NCI-H226 (cell line): ENCODE results near the gene TAF1C.

ENCODE experiments used
- DNase-seq: peaks from one replicate; pipeline ENCODE4 v3.0.0-alpha.2; 2015

Gene TAF1C

DNA sequence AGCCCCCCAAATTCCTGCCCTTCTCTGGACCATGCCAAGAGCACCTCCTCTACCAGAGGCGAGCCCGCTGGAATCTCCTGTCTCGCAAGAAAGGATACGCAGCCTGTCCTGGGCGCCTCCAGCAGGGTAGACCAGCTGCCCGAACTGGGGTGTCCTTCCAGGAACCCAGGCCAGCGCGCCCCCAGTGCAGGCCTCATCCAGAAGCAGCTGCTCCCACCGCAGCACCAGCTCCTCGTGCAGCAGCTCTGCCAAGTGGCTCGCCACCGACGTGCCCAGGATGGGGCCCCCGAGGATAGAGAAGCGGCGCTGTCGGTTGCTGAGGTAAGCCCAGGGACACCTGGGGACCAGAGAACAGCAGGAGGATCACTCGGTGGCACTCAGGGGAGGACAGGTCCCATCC, 4.8 kb downstream of the TAF1C start:
- DNase-seq = no peak

DNA sequence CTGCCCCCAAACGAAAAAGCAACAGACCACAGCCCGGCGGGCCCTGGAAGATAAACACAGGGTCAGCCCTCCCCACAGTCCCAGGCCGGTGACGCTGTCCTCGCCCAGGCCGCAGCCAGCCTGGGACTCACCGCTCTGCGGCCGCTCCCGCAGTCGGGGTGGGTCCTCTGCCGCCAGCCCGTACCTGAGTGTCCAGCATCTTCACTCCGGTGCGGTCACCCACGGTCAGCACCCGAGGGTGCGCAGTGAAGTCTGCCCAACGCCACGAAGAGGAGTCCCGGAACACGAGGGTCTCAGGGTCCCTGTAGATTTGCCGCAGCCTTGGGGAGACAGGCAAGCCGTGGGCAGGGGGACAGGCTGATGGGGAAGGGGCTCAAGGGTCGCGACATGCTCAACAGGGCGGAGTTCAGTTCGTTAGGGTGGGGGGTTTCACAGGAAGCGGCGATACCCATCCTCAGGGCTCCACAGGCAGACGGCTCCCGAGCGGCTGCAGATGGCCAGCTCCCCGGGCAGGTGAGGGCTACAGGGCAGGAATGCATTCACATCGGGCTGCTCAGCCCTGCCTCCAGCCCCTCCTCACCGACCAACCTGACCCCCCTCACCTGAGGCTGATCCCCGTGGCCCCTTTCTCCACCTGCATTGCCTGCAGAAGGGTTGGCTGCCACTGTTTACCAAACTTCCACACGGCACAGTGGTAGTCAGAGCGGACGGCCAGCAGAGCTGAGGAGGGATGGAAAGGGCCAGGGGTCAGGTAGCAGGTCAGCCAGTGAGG, 5.5 kb downstream of the TAF1C start:
- DNase-seq = no peak

GRCh38 chr16:84180519-84181140, 6.2 kb downstream of the TAF1C start:
- no peak for DNase-seq

DNA sequence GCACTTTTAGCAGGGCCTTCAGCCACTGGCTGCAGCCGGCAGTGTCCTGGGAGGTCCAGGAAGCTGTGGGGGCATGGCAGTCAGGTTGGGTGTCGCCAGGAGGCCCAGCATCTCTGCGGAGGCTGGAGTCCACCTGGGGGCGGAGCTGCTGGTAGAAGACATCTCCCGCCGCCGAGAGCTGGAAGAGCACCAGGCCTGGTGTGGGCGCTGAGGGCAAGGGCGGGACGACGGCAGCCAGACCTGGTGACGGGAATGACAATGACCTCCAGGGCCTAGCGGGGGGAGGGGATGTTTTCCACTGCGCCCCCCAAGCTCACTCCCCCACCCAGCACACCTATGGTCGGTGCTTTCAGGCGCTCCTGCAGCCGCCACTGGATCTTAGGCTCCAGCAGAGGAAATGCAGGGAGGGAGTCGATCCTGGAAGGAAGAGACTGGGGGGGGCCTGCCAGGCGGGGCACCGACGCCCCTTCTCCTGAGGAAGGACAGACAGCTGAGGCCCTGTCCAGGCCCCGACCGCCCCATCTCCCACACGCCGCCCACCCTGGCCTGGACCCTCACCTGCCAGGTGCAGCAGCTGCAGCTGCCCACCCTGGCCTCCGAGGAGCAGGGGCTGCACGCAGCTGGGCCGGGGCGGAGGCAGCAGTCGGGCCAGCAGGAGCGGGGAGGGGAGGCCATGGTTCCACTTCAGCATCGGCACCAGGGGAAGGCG, 7.1 kb downstream of the TAF1C start:
- no peak for DNase-seq

- no peak for DNase-seq
Observed at GRCh38 chr16:84178892-84179611, 7.8 kb downstream of the TAF1C start.

GRCh38 chr16:84178146-84178765, 8.6 kb downstream of the TAF1C start:
- no peak for DNase-seq

GRCh38 chr16:84177741-84178073, 9.2 kb downstream of the TAF1C start:
- DNase-seq = peak; percentile 39

- DNase-seq = no peak
Observed at GRCh38 chr16:84176192-84177053, 10.4 kb downstream of the TAF1C start.

GRCh38 chr16:84175350-84176081, 11.3 kb downstream of the TAF1C start:
- peak; percentile 39 for DNase-seq

DNA sequence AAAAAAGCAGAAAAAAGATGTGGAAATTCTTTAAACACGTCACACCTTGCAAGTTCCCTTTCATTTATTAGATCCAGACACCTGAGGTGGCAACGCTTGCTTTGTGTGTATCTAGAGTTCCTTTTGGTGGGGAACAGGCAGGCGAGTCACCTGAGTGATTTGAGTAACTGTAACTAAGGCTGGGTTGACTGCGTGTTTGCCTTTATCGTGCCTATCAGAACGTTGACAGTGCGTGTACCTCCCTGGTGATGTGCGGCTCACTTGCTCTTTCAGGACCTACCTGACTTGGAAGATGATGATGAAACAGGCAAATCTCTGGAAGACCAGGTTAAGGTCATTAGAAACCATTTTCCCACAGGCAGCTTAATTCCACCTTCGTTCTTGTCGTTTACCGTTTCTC, 12.5 kb downstream of the TAF1C start:
- DNase-seq = no peak

DNA sequence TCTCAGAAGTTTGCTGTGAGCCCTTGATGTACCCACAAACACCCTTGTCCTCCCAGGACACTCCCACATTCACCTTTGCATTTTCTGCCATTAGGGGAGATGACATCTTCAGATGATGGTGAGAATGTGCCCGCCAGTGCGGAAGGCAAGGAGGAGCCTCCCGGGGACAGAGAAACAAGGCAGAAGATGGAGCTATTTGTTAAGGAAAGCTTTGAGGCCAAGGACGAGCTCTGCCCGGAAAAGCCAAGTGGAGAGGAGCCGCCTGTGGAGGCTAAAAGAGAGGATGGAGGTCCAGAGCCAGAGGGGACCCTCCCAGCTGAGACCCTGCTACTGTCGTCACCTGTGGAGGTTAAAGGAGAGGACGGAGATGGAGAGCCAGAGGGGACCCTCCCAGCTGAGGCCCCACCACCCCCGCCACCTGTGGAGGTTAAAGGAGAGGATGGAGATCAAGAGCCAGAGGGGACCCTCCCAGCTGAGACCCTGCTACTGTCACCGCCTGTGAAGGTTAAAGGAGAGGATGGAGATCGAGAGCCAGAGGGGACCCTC, 17.0 kb downstream of the TAF1C start:
- DNase-seq = no peak

- no peak for DNase-seq
Observed at GRCh38 chr16:84166796-84167695, 19.8 kb downstream of the TAF1C start.

DNA sequence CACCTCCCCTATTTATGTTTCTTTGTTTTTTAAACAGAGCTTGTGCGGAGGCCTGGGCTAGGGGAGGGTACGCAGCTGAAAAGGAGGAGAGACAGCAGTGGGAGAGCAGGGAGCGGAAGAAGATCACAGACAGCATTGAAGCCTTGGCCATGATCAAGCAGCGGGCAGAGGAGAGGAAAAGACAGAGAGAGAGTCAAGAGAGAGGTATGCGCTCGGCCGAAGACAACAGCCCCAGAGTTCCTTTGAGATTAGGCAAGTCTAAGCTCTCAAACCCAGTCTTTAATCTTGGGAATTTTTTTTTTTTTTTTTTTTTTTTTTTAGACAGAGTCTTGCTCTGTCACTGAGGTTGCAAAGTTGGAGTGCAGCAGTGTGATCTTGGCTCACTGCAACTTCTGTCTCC, 21.1 kb downstream of the TAF1C start:
- no peak for DNase-seq

- DNase-seq = no peak
Observed at GRCh38 chr16:84161801-84162200, 25.1 kb downstream of the TAF1C start.

- no peak for DNase-seq
Observed at GRCh38 chr16:84161037-84161436, 25.8 kb downstream of the TAF1C start.

GRCh38 chr16:84159800-84160199, 27.1 kb downstream of the TAF1C start:
- no peak for DNase-seq

GRCh38 chr16:84159007-84159406, 27.9 kb downstream of the TAF1C start:
- no peak for DNase-seq

- peak; percentile 62 for DNase-seq
Observed at GRCh38 chr16:84156342-84156784, 30.5 kb downstream of the TAF1C start.

DNA sequence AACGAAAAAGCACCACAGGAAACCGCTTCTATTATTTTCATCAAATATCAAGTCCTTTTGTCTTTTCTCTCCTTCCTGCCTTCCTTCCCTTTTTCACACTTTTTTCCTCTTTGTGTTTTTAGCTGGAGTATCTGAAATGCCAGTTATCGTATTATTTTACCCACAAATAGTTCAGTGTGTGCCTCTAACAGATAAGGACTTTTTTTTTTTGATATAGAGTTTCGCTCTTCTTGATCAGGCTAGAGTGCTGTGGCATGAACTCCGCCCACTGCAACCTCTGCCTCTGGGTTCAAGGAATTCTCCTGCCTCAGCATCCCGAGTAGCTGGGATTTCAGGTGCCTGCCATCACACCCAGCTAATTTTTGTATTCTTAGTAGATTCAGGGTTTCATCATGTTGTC, 31.1 kb downstream of the TAF1C start:
- DNase-seq = no peak

GRCh38 chr16:84155226-84155625, 31.6 kb downstream of the TAF1C start:
- DNase-seq = no peak
